GM18519 (cell line): ENCODE data around the gene RRAS2.
"Not testable (repeated sequence)": the region's sequence is repeated elsewhere in the genome, so short reads cannot be mapped to it uniquely, and the experiment has no call there.

ENCODE experiments used
- ATAC-seq: cut with Tn5 transposase; IDR thresholded peaks from one replicate; pipeline ENCODE4 v1.9.1; 2021; ENCODE audit warnings: mild to moderate bottlenecking, moderate library complexity; ENCODE audit not compliant: unreplicated experiment, low FRiP score

The RRAS2 gene

DNA sequence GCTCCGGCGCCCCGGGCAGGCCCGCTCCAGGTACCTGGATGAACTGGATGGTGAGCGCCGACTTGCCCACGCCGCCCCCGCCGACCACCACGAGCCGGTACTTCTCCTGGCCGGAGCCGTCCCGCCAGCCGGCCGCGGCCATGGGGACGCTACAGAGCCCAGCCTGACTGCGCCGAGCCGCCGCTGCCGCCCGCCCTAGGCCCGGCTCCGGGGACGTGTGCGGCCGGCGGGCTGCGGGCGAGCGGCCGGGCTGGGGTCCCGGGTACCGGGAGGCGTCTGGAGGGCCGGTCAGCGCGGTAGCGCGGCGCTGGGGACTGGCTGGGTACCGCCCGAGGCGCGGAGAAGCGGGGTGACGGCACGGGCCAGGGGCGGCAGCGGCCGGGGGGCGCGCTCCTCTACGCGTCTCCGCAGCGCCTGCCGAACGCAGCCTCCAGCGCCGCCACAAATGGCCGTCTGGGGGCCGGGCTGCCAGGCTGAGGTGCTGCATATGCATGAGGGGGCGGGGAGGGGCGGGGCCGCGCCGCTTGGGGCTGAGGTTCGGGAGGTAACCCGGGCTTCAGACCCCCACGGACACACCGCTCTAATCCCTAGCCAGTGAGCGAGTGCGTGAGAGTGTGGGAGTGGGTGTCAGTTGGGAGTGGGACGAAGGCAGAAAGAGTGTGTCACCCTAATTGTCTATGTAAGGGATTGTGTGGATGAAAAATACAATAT lies at the start of gene RRAS2:
Gene RRAS2 (minus strand): TSS at position 455 of the 711 bp plus-strand sequence. CDS start 313 bp downstream, at position 142.
- ATAC-seq, result peak; percentile 63

DNA sequence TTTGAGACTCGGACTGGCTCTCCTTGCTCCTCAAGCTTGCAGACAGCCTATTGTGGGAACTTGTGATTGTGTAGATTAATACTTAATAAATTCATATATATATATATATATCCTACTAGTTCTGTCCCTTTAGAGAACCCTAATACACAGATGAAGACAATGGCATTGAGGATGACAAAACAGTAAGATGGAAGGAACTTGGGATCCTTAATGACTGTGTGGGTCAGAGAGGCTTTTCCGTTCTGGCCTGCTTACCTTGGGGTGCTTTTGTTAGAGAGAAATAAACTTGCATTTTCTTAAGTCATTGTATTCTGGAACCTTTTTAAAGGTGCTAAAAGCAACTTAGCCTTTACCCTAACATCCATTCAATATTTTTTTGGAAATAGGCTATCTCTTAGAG lies 49.6 kb upstream of the RRAS2 start:
- ATAC-seq, result no peak

DNA sequence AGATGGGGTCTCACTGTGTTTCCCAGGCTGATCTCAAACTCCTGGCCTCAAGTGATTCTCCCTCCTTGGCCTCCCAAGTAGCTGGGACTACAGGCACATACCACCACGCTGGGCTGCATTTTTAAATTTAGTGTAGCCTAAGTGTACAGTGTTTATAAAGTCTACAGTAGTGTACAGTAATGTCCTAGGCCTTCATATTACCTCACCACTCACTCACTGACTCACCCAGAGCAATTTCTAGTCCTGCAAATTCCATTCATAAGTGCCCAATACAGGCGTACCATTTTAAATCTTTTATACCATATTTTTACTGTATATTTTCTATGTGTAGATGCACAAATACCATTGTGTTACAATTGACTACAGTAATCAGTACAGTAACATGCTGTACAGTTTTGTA lies 47.1 kb upstream of the RRAS2 start:
- not testable (repeated sequence) for ATAC-seq

DNA sequence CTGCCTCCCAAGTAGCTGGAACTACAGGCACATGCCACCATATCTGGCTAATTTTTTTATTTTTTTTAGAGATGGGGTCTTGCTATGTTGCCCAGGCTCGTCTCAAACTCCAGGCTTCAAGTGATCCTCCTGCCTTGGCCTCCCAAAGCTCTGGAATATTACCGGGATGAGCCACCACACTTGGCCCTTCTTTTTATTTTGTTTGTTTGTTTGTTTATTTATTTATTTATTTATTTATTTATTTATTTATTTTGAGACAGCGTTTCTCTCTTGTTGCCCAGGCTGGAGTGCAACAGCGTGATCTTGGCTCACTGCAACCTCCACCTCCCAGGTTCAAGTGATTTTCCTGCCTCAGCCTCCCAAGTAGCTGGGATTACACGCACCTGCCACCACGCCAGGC lies 44.5 kb upstream of the RRAS2 start:
- not testable (repeated sequence) for ATAC-seq

DNA sequence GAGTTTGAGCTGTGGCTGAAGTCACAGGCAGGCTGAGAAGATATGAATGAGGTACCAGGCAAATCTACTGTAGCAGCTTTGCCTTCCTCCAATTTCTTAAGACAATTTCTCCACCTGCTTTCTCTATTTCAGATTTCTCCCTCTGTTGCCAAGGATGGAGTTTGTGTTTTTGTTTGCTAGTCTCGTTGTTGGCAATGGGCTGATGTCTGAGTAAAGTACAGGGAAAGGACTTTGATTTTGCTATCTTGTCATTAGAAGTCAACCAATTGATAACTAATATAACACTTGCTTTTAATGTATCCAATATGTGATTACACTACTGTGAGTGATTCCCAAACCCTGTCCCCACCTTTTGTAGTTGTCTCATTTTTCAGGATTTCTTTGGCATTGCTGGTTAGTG lies 40.1 kb upstream of the RRAS2 start:
- ATAC-seq, result no peak

DNA sequence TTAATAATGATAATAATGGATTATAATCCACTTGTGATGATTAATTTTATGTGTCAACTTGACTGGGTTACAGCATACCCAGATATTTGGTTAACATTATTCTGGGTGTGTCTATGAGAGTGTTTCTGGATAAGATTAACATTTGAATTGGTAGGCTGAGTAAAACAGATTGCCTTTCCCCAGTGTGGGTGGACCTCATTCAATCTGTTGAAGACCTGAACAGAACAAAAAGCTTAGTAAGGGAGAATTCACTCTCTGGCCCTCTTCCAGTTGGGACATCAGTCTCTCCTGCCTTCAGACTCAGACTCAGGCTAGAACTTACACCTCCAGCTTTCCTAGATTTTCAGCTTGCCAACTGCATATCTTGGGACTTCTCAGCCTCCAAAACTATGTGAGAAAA lies 37.3 kb upstream of the RRAS2 start:
- ATAC-seq, result no peak

DNA sequence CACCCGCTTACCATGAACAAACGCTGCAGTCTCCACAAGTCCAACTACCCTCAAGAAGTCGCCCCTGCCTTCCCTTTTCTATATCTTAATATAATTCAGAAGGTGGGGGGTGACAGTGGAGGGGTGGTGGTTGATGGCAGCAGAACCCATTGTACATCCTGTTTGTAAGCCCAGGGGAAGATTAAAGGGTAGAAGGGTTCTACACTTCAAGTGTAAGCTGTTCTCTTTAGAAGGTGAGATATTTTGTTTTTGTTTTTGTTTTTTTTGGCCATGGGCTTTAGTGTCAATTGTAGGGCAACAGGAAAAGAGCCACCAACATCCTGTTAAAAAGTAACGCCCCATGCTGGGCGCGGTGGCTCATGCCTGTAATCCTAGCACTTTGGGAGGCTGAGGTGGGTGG lies 34.9 kb upstream of the RRAS2 start:
- no peak for ATAC-seq

DNA sequence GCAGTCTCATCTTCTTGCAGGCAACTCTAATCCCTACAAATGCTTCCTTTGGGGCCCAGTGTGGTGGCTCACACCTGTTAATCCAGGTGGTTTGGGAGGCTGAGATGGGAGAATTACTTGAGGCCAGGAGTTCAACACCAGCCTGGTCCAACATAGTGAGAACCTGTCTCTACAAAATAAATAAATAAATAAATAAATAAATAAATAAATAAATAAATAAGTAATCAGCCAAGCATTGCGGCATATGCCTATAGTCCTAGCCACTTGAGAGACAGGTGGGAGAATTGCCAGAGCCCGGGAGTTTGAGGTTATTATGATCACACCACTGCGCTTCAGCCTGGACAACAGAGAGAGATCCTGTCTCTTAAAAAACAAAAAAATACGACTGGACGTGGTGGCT lies 34.1 kb upstream of the RRAS2 start:
- ATAC-seq, result no peak

DNA sequence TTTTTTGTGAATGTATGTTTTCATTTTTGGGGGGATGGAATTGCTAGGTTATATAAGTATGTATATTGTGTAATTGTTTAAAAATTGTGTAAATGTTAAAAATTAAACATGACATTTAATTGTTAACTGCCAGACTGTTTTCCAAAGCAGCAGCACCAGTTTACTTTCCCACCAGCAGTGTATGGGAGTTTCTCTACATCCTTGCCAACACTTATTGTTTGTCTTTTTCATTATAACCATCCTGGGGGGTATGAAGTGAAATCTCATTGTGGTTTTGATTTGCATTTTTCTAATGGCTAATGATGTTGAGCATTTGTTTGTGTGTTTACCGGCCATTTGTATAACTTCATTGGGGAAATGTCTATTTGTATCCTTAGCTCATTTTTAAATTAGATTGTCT lies 31.7 kb upstream of the RRAS2 start:
- ATAC-seq, result no peak

DNA sequence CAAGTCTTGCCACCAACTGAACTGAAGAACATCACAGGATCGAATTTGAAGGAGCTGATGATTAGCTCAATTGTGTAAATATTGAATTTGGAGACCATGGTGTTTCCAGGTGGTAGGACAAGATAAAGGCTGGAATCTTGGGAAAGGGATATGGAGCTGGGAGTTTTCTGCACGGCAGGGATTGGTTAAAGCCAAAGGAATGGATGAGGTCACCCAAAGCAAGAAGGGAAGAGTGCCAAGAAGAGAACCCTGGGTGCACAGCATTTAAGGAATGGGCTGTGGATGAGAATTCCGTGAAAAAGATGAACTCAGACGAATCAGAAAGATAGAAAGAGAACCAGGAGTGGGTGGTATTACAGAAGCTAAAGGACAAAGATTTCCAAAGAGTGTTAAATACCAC lies 29.4 kb upstream of the RRAS2 start:
- no peak for ATAC-seq

DNA sequence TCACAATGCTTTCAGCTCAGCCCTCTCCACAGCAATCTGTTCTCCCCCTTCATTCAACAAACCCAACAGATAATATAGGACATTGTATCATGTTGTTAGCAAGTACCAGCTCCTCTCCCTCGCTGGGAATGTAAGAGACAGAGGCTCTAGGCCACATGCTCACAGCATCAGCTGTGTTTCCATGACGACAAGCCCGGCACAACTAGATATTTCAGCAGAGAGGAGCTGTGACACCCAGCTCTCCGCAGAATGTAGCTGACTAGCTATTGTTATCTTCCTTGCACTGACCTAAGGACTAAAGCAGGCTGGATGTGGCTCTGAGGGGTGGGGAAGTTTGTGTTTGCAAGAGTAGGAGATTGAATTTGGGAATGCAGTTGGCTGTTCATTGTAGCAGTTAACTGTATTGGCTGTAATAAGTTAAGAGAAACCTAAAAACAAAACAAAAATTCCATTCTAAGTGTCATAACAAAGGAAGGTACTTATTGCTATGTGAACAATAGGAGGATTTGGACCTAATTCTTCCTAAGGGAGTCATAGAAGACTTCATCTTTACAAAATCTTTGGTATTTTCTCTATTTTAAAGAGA lies 28.0 kb upstream of the RRAS2 start:
- no peak for ATAC-seq

DNA sequence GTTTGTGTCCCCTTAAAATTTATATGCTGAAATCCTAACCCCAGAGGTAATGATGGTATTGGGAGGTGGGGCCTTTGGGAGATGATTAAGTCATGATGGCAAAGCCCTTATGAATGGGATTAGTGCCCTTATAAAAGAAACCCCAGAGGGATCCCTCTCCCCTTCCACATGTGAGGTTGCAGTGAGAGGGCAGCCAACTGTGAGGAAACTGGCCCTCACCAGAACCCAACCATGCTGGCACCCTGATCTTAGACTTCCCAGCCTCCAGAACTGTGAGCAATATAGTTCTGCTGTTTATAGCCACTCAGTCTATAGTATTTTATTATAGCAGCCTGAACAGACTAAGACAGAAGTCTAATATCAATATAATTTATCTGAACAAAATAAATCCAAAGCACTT lies 27.1 kb upstream of the RRAS2 start:
- no peak for ATAC-seq

DNA sequence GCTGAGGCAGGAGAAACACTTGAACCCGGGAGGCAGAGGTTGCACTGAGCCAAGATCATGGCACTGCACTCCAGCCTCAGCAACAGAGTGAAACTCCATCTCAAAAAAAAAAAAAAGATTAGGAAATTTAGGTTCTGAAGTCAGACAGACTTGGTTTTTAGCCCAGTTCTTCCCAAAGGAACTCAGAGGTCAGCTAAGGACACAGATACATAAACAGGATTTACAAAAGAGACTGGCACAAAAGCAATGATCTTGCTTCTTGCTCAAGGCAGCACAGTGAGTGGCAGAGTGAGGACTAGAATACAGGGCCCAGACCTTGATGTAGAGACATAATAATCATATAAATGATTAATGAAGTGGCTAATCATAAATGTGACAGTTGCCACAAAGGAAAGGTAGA lies 25.4 kb upstream of the RRAS2 start:
- no peak for ATAC-seq

DNA sequence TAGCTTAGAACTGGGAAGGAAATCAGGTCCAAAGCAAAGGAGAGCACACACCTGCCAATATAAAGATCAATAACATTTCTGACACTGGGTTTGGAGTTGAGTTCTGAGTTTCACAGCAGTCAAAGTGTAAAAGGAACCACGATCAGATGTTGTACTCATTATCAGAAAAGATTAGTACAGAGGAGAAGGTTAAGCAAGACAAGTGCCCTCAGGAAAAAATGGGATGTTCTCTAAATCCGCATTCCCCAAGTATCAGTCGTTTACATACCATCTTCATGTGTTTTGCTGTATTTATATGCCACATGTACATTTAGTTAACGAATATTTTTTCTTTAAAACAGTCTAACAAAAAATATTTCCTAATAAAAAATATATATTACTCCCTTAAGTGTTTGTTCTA lies 23.0 kb upstream of the RRAS2 start:
- ATAC-seq, result no peak

DNA sequence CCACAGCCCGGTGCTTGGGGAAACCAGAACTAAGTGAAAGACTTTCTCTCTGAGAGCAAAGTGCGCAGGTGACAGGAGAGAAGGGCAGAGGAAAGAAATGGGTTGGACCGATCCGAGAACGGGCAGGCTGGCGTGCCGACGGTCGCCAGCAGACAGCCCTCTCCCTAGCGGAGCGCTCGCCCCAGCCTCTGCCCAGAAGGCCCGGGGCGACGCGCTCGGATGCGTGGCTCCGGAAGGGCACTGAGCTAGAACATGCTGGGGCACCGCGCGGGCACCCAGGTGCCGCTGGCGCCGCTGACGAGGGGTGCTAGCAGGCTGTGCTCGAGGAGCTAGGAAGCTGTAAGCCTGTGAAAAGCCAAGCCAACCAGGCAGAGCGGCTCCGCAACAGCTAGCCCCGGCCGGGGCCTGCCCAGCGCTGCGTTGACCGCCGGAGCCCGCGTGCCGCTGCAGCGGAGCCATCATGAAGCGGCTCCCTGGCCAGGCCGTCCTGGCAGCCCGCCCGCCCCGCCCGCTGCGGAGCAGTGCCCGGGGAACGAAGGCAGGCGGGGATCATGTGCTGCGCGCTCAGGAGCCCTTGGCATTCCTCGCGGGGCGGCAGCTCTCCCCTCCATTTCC lies 22.1 kb upstream of the RRAS2 start:
- ATAC-seq, result peak; percentile 65

DNA sequence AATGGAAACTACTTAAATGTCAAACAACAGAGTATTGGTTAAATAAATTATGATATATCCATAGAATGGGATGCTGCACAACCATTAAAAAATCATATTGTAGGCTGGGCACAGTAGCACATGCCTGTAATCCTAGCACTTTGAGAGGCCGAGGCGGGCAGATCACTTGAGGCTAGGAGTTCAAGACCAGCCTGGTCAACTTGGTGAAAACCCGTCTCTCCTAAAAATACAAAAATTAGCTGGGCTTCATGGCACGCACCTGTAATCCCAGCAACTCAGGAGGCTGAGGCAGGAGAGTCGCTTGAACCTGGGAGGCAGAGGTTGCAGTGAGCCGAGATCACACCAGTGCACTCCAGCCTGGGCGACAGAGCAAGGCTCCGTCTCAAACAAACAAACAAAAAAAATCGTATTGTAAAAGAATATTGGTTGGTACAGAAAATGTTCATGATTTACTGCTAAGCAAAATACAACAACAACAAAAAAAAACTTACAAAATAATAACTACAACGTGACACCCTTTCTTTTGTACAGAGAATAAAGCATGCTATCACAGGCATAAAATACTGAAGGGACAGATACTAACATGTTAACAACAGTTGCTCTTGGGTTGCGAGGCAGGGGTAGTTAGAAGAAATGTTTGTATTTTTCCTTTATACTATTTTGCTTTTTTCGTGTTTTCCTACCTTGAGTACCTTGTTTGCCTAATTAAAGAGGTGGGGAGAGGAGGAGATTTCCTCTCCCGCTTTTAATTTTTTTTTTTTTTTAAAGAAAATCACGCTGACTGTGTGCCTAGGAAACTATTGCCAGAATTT lies 21.3 kb upstream of the RRAS2 start:
- no peak for ATAC-seq

DNA sequence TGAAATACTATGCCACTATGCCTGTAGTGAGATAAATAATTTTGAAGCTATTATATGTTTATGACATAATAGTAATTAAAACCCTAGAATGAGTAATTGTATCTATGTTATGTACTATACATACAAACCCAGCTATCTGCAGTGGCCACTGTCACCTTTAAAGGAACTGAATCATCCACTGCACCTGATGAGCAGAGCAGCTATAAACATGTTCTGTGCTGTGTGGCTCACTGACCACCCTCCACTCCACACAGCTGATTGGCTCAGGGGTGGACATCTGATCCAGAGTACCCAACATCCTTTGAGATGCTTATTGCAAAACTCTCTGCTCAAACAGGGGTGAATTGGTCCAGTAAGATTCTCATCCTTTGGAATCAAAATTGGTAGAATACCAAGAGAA lies 19.2 kb upstream of the RRAS2 start:
- ATAC-seq, result no peak

DNA sequence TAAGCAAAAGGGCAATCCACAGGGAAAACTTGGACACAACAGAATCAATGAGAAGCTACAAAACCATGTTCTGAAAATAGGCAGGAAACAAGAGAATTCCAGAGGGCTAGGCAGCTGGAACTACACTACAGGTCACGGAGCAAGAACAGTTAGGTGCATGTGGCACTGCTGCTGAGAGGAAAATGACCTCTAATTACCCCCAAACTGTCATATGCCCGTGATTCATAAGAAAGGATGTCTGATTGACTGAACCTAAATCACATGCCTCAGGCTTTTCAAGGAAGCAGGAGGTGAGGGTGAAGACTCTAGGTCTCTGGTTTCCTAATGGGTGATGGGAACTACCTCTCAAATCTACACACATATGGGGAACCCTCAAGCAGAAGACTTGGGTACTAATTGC lies 17.9 kb upstream of the RRAS2 start:
- ATAC-seq, result no peak

DNA sequence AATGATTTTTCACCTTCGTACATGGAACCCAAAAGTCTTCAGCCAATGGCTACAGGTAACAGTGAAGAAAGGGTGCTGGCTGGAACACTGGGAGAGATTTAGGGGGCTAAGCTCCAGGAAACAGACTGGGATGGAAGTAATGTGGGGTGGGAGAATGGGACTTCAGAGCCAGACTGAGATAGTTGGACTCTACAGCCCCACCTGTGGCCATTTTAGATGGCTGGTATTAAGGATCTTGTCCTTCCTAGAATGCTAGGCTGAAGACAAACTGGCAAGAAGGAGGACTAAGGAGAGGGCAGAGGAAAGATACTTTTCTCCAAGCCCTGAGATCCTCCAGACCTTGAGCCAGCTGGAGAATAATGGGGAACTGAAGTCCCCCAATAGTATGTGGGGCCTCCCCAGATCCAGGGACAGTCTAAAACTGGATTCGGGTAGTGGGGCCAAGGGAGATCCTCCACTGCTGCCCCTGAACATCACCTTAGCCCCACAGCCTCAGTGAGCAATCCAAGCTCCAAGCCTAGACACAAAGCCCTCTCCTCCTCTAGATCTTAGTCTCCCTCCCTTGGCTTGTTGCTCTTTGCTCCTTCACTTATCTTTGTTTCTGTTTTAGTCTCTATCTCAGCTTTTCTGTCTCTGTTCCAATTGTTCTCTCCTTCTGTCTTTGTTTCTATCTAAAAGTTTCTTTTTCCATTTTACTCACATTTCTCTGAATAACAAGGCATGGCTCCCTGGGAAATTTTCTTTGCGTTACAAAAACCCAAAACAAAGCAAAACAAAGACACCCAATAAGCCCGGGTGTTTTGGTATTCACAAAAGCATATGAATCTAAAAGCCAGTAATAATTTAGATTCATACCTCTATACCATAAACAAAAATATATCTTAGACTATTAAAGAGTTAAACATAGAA lies 16.2 kb upstream of the RRAS2 start:
- no peak for ATAC-seq

DNA sequence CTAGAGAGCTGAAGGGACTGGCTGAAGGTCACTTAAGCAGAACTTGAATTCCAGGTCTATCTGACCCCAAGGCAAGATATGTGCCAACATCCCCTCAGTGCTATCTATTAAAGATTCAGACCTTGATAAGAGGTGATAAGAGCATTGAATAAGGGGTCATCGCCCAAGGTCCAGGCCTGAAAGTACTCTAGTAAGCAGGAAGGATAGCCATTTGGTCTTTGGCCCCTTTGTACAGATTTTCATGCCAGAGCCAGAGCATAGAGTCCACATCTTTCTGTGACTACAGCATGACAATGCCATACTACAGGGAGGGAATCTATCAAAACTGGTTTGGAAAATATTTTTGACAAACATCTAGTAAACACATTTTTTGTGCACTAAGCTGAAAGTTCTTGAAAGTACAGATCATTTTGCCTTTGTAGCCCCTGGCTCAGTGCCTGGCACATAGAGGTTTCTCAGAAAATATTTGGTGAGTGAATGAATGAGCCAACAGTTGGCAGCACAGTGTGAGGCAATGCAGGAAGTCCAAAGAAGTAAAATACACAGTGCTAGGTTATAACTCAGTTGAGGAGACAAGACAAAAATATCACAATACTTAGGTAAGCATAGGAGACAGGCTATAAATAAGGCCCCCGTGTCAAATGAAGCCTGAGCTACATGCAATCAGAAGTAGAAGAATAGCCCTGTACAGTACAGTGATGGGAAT lies 15.1 kb upstream of the RRAS2 start:
- ATAC-seq, result no peak
